ENCODE data around the gene FOSB. TPM values are rescaled to one million over a fixed set of nuclear protein-coding genes. Genes with fewer than 3 reads are reported as not detected.
"Not testable (repeated sequence)": the region's sequence is repeated elsewhere in the genome, so short reads cannot be mapped to it uniquely, and the experiment has no call there.

Gene FOSB
- total RNA-seq, 2 experiments from 2014 or later = 7.3 to 7.7 TPM

DNA sequence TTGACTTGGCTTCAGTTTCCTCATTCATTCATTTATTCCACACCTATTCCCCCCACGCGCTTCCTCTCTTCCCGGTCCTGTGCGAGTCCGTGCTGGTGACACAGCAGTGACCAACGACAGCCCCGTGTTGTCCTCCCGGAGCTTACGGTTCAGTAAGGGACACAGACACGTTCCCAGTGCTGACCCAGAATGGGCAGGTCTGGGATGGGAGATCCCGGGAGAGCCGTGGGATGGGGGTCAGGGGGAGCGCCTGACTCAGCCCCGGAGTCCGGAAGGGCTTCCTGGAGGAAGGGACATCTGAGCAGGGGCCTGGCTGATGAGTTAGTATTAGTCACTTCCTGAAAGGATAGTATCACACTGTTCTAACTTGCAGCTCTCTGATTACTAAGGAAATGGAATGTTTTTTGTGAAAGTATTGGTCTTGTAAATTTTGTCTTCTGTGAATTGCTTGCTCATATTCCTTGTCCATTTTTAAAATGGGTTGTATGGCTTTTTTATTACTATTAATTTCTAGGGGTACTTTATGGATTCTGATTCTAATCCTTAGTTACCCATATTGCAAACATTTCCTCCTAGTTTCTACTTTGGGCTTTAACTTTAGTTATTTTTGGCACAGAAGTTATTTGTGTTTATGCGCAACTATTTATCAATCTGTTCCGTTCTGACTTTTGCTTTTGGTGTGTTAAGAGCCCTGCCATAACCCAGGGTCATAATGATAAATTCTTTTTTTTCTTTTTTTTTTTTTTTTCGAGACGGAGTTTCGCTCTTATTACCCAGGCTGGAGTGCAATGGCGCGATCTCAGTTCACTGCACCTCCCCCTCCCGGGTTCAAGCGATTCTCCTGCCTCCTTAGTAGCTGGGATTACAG lies 43.4 kb upstream of the FOSB start:
- intact Hi-C loops (cut with DNase I, micrococcal nuclease) = loop anchor here (1.0 to 5.0 kb wide), 3 partner anchors 45 to 268 kb away; partner anchors contain the start of genes QPCTL (in 1 of the 2) and SNRPD2 (in 1 of the 2)
- Mint-ChIP-seq H3K9me3 (ENCODE audit: low read depth) (no peaks in the 10 kb centered on the region), H3K27me3 (peaks cover 2% of the 10 kb centered on the region), H3K27ac (peak overlapping the region; percentile 95), H3K36me3 (ENCODE audit: low read depth) (peaks cover 17% of the 10 kb centered on the region), H3K4me3 (peak overlapping the region; percentile 92), H3K4me1 (peaks cover 52% of the 10 kb centered on the region)
- POLR2A ChIA-PET = interaction anchor here (0.5 to 1.3 kb wide), 4 partner anchors 17 to 1364 kb away, joined by 3 to 9 read pairs (median 3); partner anchors contain the start of gene FOSB
- CTCF ChIA-PET = interaction anchor here (0.6 to 2.0 kb wide), 5 partner anchors 11 to 61 kb away, joined by 3 to 10 read pairs (median 4); no protein-coding TSS in a partner anchor
- DNase-seq (peak; percentile 68), ATAC-seq (peak; percentile 67)

DNA sequence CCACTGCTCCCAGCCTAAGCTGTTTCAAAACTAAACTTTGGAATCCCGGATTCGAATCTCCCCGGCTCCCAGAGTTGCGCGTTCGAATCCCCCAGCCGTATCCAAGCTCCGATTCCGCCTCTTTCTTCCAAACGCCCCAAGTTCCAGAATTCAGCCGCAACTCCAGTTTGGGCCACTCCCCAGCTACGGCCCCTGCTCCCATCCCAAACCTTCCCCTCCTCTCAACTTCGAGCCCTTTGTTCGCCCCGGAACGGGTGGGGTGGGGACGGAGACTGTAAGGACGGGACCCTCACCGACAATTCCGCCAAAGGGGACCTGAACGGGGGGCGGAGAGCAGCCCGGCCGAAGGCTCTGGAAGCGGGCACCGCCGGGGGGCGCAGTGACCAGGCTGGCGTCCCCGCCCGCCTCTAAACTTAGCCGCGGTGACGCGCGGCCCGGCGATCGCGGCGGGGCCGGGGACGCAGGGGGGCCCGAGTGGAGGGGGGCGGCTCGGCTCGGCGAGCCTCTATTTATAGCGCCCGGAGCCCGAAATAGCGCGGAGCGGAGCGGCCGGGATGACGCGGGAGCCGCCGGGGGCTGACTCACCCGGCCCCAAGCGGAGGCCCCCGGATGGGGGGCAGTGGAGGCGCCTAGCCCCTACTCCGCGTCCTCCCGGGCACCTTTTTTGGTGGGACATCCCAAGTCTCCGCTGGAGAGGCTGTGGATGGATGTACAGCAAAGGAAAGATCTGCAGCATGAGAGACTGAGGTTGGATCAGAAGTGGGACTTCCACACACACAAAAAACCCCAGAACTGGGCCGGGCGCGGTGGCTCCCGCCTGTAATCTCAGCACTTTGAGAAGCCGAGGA lies 39.2 kb upstream of the FOSB start:
- ATAC-seq = no peak

GRCh38 chr19:45429896-45430295 lies 37.9 kb upstream of the FOSB start:
- H3K9me3 Mint-ChIP-seq (ENCODE audit: low read depth); H3K36me3 Mint-ChIP-seq (ENCODE audit: low read depth); H3K27ac Mint-ChIP-seq; ATAC-seq; H3K4me3 Mint-ChIP-seq; DNase-seq; H3K27me3 Mint-ChIP-seq: not testable (repeated sequence)
- POLR2A ChIA-PET = interaction anchor here (1.2 kb wide), 1 partner anchor 49 kb away, joined by 3 read pairs; no protein-coding TSS in a partner anchor
- CTCF ChIA-PET = interaction anchor here (1.3 to 2.5 kb wide), 2 partner anchors 49 to 51 kb away, joined by 8 to 12 read pairs; no protein-coding TSS in a partner anchor
- H3K4me1 Mint-ChIP-seq = peaks cover 14% of the 10 kb centered on the region
- intact Hi-C loops (cut with DNase I, micrococcal nuclease) = loop anchor here (5.0 kb wide), 2 partner anchors 127 to 262 kb away; partner anchors contain the start of genes QPCTL (in 1 of the 2) and SNRPD2 (in 1 of the 2)

More for the DNA sequence above, 39.2 kb upstream of the FOSB start:
- ChIA-PET CTCF (interaction anchor here (0.6 to 1.7 kb wide), 10 partner anchors 11 to 57 kb away, joined by 3 to 15 read pairs (median 4); no protein-coding TSS in a partner anchor), POLR2A (interaction anchor here (0.7 kb wide), 1 partner anchor 11 kb away, joined by 3 read pairs; no protein-coding TSS in a partner anchor)
- Mint-ChIP-seq H3K9me3 (ENCODE audit: low read depth) (no peaks in the 10 kb centered on the region), H3K4me3 (peak overlapping the region; percentile 63), H3K36me3 (ENCODE audit: low read depth) (no peaks in the 10 kb centered on the region), H3K27me3 (peaks cover 2% of the 10 kb centered on the region), H3K4me1 (peaks cover 25% of the 10 kb centered on the region), H3K27ac (no peak overlapping the region)
- peak; percentile 54 for DNase-seq
- intact Hi-C loops (cut with DNase I, micrococcal nuclease) = loop anchor here (5.0 kb wide), 2 partner anchors 129 to 264 kb away; partner anchors contain the start of genes QPCTL (in 1 of the 2) and SNRPD2 (in 1 of the 2)

DNA sequence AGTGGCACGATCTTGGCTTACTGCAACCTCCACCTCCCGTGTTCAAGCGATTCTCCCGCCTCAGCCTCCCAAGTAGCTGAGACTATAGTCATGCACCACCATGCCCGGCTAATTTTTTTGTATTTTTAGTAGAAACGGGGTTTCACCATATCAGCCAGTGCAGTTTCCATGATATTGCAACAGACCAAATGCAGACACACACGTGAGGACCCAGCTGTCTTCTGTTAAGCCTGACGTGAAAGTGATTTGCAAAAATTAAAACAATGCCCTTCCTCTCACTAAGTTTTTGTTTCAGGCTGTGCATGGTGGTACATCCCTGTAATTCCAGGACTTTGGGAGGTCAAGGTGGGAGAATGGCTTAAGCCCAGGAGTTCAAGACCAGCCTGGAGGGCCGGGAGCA lies 36.8 kb upstream of the FOSB start:
- ChIA-PET POLR2A (interaction anchor here (1.2 kb wide), 1 partner anchor 47 kb away, joined by 3 read pairs; no protein-coding TSS in a partner anchor), CTCF (interaction anchor here (0.6 to 2.5 kb wide), 7 partner anchors 9 to 291 kb away, joined by 3 to 12 read pairs (median 3); no protein-coding TSS in a partner anchor)
- H3K4me3 Mint-ChIP-seq; intact Hi-C loops (cut with DNase I, micrococcal nuclease); H3K27ac Mint-ChIP-seq; ATAC-seq; H3K9me3 Mint-ChIP-seq (ENCODE audit: low read depth); DNase-seq; H3K36me3 Mint-ChIP-seq (ENCODE audit: low read depth); H3K27me3 Mint-ChIP-seq: not testable (repeated sequence)
- peaks cover 12% of the 10 kb centered on the region for H3K4me1 Mint-ChIP-seq

DNA sequence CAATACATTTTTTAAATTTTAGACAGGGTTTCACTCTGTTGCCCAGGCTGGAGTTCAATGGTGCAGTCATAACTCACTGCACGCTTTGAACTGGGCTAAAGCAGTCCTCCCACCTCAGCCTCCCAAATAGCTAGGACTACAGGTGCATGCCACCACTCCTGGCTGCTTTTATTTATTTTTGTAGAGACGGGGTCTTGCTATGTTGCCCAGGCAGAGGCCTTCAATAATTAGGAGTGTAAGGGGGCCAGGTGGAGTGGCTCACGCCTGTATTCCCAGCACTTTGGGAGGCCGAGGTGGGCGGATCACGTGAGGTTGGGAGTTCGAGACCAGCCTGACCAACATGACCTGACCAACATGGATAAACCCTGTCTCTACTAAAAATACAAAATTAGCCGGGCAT lies 35.3 kb upstream of the FOSB start:
- H3K27me3 Mint-ChIP-seq; H3K4me3 Mint-ChIP-seq; H3K36me3 Mint-ChIP-seq (ENCODE audit: low read depth); ATAC-seq; intact Hi-C loops (cut with DNase I, micrococcal nuclease); H3K27ac Mint-ChIP-seq; H3K9me3 Mint-ChIP-seq (ENCODE audit: low read depth); DNase-seq; H3K4me1 Mint-ChIP-seq: not testable (repeated sequence)
- ChIA-PET POLR2A (interaction anchor here (0.6 kb wide), 1 partner anchor 30 kb away, joined by 3 read pairs; no protein-coding TSS in a partner anchor), CTCF (interaction anchor here (0.7 to 1.2 kb wide), 3 partner anchors 15 to 82 kb away, joined by 3 to 4 read pairs (median 3); no protein-coding TSS in a partner anchor)

- no peaks in the 10 kb centered on the region for H3K9me3 Mint-ChIP-seq (ENCODE audit: low read depth)
- ChIA-PET POLR2A (interaction anchor here (0.6 kb wide), 1 partner anchor 82 kb away, joined by 4 read pairs; no protein-coding TSS in a partner anchor), CTCF (interaction anchor here (0.7 to 6.8 kb wide), 4 partner anchors 32 to 48 kb away, joined by 4 to 158 read pairs (median 5); no protein-coding TSS in a partner anchor)
- H3K4me1 Mint-ChIP-seq = peaks cover 14% of the 10 kb centered on the region
- ATAC-seq = no peak
- no peak for DNase-seq
- no peaks in the 10 kb centered on the region for H3K36me3 Mint-ChIP-seq (ENCODE audit: low read depth)
- H3K4me3 Mint-ChIP-seq = no peak overlapping the region
- intact Hi-C loops (cut with DNase I, micrococcal nuclease) = no loop called here
- H3K27me3 Mint-ChIP-seq = no peaks in the 10 kb centered on the region
- H3K27ac Mint-ChIP-seq = no peak overlapping the region
These were observed 30.5 kb upstream of the FOSB start for GRCh38 chr19:45437328-45437727.

DNA sequence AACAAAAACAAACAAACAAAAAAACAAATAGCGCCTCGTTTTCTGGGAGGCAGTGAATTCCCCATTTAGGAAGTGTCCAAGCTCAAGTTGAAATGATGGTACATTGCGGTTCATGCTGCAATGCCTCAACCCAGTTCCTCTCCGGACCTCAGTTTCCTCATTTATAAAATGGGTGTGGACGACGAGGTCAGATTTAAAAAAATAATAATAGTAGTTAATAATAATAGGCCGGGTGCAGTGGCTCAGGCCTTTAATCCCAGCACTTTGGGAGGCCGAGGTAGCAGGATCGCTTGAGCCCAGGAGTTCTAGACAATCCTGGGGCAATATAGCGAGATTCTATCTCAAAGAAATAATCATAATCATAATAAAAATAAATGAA lies 28.6 kb upstream of the FOSB start:
- H3K27me3 Mint-ChIP-seq = no peaks in the 10 kb centered on the region
- H3K27ac Mint-ChIP-seq = no peak overlapping the region
- ATAC-seq = no peak
- no peaks in the 10 kb centered on the region for H3K9me3 Mint-ChIP-seq (ENCODE audit: low read depth)
- intact Hi-C loops (cut with DNase I, micrococcal nuclease) = loop anchor here (1.0 kb wide), 5 partner anchors 28 to 204 kb away; partner anchors contain the start of genes FOSB (in 1 of the 2) and POLR1G (in 1 of the 2)
- CTCF ChIA-PET = interaction anchor here (0.6 to 6.8 kb wide), 34 partner anchors 8 to 882 kb away, joined by 3 to 158 read pairs (median 4); partner anchors contain the start of genes EML2, ERCC2 and FOSB
- POLR2A ChIA-PET = interaction anchor here (0.6 to 2.9 kb wide), 9 partner anchors 10 to 321 kb away, joined by 3 to 20 read pairs (median 5); partner anchors contain the start of genes FOSB and QPCTL
- no peaks in the 10 kb centered on the region for H3K36me3 Mint-ChIP-seq (ENCODE audit: low read depth)
- peaks cover 29% of the 10 kb centered on the region for H3K4me1 Mint-ChIP-seq
- no peak for DNase-seq
- H3K4me3 Mint-ChIP-seq = peak overlapping the region; percentile 56

DNA sequence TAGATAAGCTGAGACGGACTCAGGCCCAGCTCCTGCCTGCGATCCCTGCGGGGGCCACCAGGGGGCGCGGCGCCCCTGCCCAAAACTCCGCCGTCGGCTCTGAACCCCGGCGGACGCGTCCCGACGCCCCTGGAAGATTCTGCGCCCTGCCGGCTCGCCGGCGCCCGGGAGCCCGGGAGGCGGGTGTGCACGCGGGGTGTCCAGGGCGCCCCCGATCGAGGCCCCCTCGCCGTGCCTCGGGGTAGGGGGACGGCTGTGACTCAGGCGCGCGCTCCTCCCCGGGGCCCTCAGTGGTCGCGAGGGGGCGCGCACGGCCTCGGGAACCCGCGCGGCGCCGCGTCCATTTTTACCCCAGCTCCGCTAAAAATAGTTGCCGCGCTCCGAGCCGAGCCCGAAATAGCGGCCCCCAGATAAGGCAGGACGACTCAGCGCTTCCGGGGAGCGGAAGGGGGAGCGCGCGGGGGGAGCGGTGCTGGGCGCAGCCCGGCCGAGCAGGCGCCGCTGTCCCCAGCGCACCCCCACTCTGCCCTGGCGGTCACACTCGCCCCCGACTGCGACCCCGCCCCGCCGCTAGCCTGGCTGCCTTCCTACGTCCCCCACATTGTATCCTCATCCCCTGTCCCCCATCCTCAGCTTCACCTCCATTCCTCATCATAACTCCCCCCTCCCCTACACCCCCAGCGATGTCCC lies 28.1 kb upstream of the FOSB start:
- H3K36me3 Mint-ChIP-seq (ENCODE audit: low read depth) = no peaks in the 10 kb centered on the region
- H3K9me3 Mint-ChIP-seq (ENCODE audit: low read depth) = no peaks in the 10 kb centered on the region
- no peaks in the 10 kb centered on the region for H3K27me3 Mint-ChIP-seq
- peaks cover 33% of the 10 kb centered on the region for H3K4me1 Mint-ChIP-seq
- ChIA-PET POLR2A (interaction anchor here (0.6 to 2.9 kb wide), 10 partner anchors 11 to 321 kb away, joined by 3 to 20 read pairs (median 4); partner anchors contain the start of genes FOSB and QPCTL), CTCF (interaction anchor here (0.6 to 6.8 kb wide), 37 partner anchors 8 to 882 kb away, joined by 3 to 158 read pairs (median 4); partner anchors contain the start of genes EML2, ERCC2 and FOSB)
- H3K27ac Mint-ChIP-seq = peak overlapping the region; percentile 63
- peak overlapping the region; percentile 56 for H3K4me3 Mint-ChIP-seq
- DNase-seq = peak; percentile 90
- peak; percentile 70 for ATAC-seq
- intact Hi-C loops (cut with DNase I, micrococcal nuclease) = loop anchor here (1.0 to 5.0 kb wide), 7 partner anchors 28 to 353 kb away; partner anchors contain the start of genes DMWD (in 1 of the 2), FOSB (in 1 of the 2) and POLR1G (in 1 of the 2)

GRCh38 chr19:45440259-45440638 lies 27.5 kb upstream of the FOSB start:
- DNase-seq = peak; percentile 19
- Mint-ChIP-seq H3K4me3 (peak overlapping the region; percentile 56), H3K4me1 (peaks cover 35% of the 10 kb centered on the region), H3K9me3 (ENCODE audit: low read depth) (no peaks in the 10 kb centered on the region), H3K27ac (peak overlapping the region; percentile 63), H3K27me3 (no peaks in the 10 kb centered on the region), H3K36me3 (ENCODE audit: low read depth) (no peaks in the 10 kb centered on the region)
- ChIA-PET CTCF (interaction anchor here (0.6 to 6.8 kb wide), 21 partner anchors 8 to 455 kb away, joined by 3 to 158 read pairs (median 6); partner anchors contain the start of genes ERCC2 and FOSB), POLR2A (interaction anchor here (0.6 to 2.9 kb wide), 4 partner anchors 27 to 252 kb away, joined by 3 to 20 read pairs (median 10); partner anchors contain the start of genes FOSB and QPCTL)
- intact Hi-C loops (cut with DNase I, micrococcal nuclease) = loop anchor here in 1 of 2 experiments (5.0 kb wide), 2 partner anchors 122 to 352 kb away; partner anchors contain the start of gene DMWD
- no peak for ATAC-seq

Measured in activated CD4-positive, alpha-beta T cell treated with anti-CD3 and anti-CD28 coated beads for 36 hours (primary cell).